ENCODE measurements around the gene TOX3. TPM values are rescaled to one million over a fixed set of nuclear protein-coding genes. Genes with fewer than 3 reads are reported as not detected.

TOX3 gene
- total RNA-seq, 1 donor from 2014 or later = not detected

DNA sequence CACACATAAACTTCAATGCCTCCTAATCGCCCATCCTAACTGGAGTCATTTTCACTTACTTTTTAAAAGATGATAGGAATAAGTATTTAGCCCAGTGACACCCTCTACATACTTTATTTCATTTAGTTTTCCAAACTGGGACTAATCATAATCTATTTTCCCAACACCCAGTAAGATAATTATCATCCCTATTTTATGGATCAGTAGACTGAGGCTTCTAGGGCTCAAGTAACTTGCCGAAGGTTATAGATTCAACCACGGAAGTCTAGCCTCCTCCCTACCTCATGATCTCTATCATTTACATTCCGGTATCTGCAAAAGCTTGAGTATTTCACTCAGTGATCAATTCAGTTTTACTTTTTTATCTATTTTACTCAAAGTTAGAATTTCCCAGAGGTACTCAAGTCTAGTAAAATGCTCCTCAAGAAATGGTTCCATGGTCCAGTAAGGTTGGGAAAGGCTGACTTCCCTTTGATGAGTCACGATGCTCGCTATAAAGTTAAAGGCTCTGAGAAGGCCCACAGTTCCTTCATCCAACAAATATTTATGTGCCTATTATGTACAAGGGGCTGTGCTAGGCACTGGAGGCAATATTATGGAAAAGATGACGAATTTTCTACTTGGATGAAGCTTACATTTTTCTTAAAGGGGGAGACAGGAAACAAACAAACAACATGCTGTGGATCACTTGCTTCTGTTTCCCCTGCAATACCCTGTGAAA, 75.1 kb downstream of the TOX3 start:
- TF ChIP-seq, protein P1, sequence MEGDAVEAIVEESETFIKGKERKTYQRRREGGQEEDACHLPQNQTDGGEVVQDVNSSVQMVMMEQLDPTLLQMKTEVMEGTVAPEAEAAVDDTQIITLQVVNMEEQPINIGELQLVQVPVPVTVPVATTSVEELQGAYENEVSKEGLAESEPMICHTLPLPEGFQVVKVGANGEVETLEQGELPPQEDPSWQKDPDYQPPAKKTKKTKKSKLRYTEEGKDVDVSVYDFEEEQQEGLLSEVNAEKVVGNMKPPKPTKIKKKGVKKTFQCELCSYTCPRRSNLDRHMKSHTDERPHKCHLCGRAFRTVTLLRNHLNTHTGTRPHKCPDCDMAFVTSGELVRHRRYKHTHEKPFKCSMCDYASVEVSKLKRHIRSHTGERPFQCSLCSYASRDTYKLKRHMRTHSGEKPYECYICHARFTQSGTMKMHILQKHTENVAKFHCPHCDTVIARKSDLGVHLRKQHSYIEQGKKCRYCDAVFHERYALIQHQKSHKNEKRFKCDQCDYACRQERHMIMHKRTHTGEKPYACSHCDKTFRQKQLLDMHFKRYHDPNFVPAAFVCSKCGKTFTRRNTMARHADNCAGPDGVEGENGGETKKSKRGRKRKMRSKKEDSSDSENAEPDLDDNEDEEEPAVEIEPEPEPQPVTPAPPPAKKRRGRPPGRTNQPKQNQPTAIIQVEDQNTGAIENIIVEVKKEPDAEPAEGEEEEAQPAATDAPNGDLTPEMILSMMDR (IDR thresholded peaks at IDR 0.05) = no peak

DNA sequence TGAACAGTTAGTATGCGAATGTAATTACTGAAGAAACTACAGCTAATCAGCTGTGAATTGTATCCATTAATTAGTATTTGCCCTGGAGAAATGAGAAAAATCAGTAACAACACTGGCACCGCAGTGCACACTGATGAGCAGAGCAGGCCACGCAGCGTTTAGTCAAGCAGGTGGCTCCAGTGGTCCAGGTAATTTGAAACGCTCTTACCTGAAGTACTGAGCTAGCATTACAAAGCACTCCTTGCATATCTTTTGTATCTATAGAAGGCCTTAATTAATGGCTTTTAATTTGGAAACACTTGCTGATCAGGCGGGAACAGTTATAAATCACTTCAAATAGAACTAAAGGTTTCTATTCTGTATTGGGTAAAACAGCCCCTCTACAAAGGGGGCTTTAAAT, 76.4 kb downstream of the TOX3 start:
- Mint-ChIP-seq H3K27me3 (no peaks in the 10 kb centered on the region), H3K9me3 (no peaks in the 10 kb centered on the region), H3K4me3 (no peak overlapping the region), H3K36me3 (ENCODE audit: low read depth) (no peaks in the 10 kb centered on the region), H3K27ac (no peak overlapping the region), H3K4me1 (no peaks in the 10 kb centered on the region)
- intact Hi-C loops (cut with micrococcal nuclease) = no loop called here
- CTCF ChIA-PET = no interaction called here
- no peak for DNase-seq
- no peak for ATAC-seq (ENCODE audit: low read depth)
- POLR2A ChIA-PET = no interaction called here
- TF ChIP-seq, protein P1 (IDR thresholded peaks at IDR 0.05) = no peak

More for the DNA sequence above, 75.1 kb downstream of the TOX3 start:
- no peak for DNase-seq
- no peak overlapping the region for H3K4me3 Mint-ChIP-seq
- no peak for ATAC-seq (ENCODE audit: low read depth)
- no peaks in the 10 kb centered on the region for H3K27me3 Mint-ChIP-seq
- ChIA-PET POLR2A (no interaction called here), CTCF (no interaction called here)
- H3K4me1 Mint-ChIP-seq = no peaks in the 10 kb centered on the region
- H3K27ac Mint-ChIP-seq = no peak overlapping the region
- intact Hi-C loops (cut with micrococcal nuclease) = no loop called here
- H3K9me3 Mint-ChIP-seq = no peaks in the 10 kb centered on the region
- no peaks in the 10 kb centered on the region for H3K36me3 Mint-ChIP-seq (ENCODE audit: low read depth)

DNA sequence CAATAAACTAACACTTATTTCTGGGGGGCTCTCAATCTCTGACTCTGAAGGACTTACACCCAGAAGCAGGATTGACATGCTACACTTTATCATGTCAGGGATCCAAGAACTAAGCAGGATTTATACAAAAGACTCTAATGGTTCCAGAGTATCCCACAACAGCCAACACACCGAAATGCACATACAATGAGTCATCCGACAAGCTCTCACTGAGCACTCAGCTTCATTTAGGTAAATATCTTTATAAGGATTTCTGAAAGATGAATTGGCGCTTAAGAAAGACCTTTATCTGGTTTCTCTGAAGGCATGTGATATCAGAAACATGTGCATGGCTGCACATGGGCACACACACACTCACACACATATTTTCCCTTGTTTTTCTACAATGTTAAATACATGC, 77.2 kb downstream of the TOX3 start:
- no peak overlapping the region for H3K4me3 Mint-ChIP-seq
- no peaks in the 10 kb centered on the region for H3K9me3 Mint-ChIP-seq
- no peak for ATAC-seq (ENCODE audit: low read depth)
- intact Hi-C loops (cut with micrococcal nuclease) = no loop called here
- CTCF ChIA-PET = no interaction called here
- no peaks in the 10 kb centered on the region for H3K36me3 Mint-ChIP-seq (ENCODE audit: low read depth)
- POLR2A ChIA-PET = no interaction called here
- H3K27ac Mint-ChIP-seq = no peak overlapping the region
- H3K27me3 Mint-ChIP-seq = no peaks in the 10 kb centered on the region
- DNase-seq = no peak
- no peaks in the 10 kb centered on the region for H3K4me1 Mint-ChIP-seq
- TF ChIP-seq, protein P1 (IDR thresholded peaks at IDR 0.05) = no peak

DNA sequence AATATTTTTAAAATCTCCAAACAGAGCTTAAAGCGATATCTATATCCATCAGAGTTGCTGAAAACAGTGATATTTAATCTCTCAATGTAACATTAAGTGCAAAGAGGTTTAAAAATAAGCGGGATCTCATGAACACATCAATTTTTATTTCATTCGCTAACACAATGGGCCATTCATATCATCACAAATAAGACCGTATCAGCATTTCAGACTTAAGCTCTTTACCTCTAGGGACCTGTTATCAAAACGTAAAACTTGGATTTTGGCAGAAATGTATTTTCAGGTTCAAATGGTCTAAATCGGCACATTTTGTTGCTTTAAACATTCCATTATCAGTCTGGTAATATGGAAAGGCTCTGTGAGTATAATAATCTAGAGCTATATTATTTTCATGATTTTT, 77.9 kb downstream of the TOX3 start:
- DNase-seq (no peak), ATAC-seq (ENCODE audit: low read depth) (no peak)
- ChIA-PET POLR2A (no interaction called here), CTCF (no interaction called here)
- no peak overlapping the region for H3K4me3 Mint-ChIP-seq
- no peaks in the 10 kb centered on the region for H3K9me3 Mint-ChIP-seq
- intact Hi-C loops (cut with micrococcal nuclease) = no loop called here
- H3K36me3 Mint-ChIP-seq (ENCODE audit: low read depth) = no peaks in the 10 kb centered on the region
- TF ChIP-seq, protein P1 (IDR thresholded peaks at IDR 0.05) = no peak
- no peak overlapping the region for H3K27ac Mint-ChIP-seq
- H3K4me1 Mint-ChIP-seq = no peaks in the 10 kb centered on the region
- H3K27me3 Mint-ChIP-seq = no peaks in the 10 kb centered on the region

DNA sequence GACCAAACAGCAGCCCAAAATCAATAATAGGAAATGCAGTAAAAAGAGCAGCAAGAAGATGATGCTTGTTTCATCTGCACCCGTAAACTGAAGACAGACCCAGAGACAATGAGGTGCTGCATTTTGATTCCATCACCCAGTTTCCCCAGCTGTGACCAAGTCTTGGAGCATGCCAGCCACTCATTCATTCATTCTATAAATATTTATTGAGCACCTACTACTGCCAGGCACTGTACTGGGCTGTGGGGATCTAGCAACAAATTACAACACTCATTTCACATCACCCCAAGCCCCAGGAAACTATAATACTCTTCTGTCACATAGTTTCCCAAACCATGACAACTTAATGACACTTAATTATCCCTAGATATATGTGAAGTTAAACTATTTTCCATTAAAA, 79.2 kb downstream of the TOX3 start:
- Mint-ChIP-seq H3K4me1 (no peaks in the 10 kb centered on the region), H3K27me3 (no peaks in the 10 kb centered on the region), H3K9me3 (no peaks in the 10 kb centered on the region), H3K36me3 (ENCODE audit: low read depth) (no peaks in the 10 kb centered on the region), H3K27ac (no peak overlapping the region), H3K4me3 (no peak overlapping the region)
- ChIA-PET POLR2A (no interaction called here), CTCF (no interaction called here)
- intact Hi-C loops (cut with micrococcal nuclease) = no loop called here
- ATAC-seq (ENCODE audit: low read depth) (no peak), DNase-seq (no peak)
- TF ChIP-seq, protein P1 (IDR thresholded peaks at IDR 0.05) = no peak
